ENCODE measurements around the gene LRMDA. TPM values are rescaled to one million over a fixed set of nuclear protein-coding genes. Genes with fewer than 3 reads are reported as not detected.

The LRMDA gene
- total RNA-seq, 4 donors from 2014 or later = 7.3 to 20.1 (median 8.4) TPM

GRCh38 chr10:75841266-75841665 is 409.8 kb downstream of the LRMDA start:
- ATAC-seq = no peak
- no peak overlapping the region for H3K27ac ChIP-seq
- no peak overlapping the region for H3K4me3 ChIP-seq
- H3K4me1 ChIP-seq = peaks cover 0 to 36% (median 0%) of the 10 kb centered on the region in 3 donors
- 100% methylated on average over 2 to 3 of the region's 3 CpGs for WGBS, 2 donors (ENCODE audit: low coverage in 1 of 2)
- no peaks in the 10 kb centered on the region for H3K36me3 ChIP-seq
- no peak for TF ChIP-seq POLR2AphosphoS5 (IDR thresholded peaks at IDR 0.05)
- no peak for TF ChIP-seq POLR2A (IDR thresholded peaks at IDR 0.05)
- TF ChIP-seq EP300 (IDR thresholded peaks at IDR 0.05) = no peak
- TF ChIP-seq CTCF (IDR thresholded peaks at IDR 0.05) = no peak
- no peaks in the 10 kb centered on the region for H3K27me3 ChIP-seq
- H3K9me3 ChIP-seq = no peaks in the 10 kb centered on the region

DNA sequence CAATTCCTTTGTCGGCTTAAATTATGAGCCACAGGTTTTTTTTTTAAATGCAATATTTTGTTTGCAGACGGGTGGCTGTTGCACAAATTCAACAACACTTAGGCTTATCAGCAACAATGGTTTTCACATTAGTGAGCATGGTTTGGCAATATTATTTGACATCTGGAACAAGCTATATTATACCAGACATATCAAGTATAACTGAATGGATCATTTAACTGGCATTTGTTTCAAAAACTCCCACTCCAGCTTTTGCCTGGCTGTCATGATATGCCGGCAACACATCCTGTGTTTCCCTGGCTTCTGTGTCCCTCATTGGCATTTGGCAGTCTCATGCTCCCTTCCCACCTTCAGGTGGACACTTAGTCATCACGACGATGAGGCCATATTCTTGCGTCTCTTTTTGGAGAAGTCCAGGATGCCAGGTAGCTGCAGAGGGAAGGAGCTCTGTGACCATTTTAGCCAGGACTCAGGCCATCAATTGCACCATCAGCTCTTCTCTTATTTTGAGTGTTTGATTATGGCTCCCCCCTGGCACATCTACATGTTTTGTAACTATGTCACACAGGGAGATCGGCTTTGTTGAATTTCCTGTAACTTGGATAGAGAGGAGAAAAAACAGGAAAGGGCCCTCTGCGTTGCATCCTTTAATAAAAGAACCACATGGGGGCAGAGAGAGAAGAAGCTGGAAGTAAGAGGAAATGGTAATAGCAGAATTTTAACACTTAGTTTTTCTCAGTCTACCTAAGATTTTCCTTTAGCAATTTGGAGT is 413.9 kb downstream of the LRMDA start:
- Histone ChIP-seq H3K27ac (no peak overlapping the region), H3K9me3 (no peaks in the 10 kb centered on the region), H3K4me1 (peaks cover 0 to 31% (median 0%) of the 10 kb centered on the region in 3 donors), H3K4me3 (no peak overlapping the region), H3K27me3 (no peaks in the 10 kb centered on the region), H3K36me3 (no peaks in the 10 kb centered on the region)
- no peak for ATAC-seq
- no peak for TF ChIP-seq EP300 (IDR thresholded peaks at IDR 0.05)
- TF ChIP-seq CTCF (IDR thresholded peaks at IDR 0.05) = no peak
- TF ChIP-seq POLR2AphosphoS5 (IDR thresholded peaks at IDR 0.05) = no peak
- TF ChIP-seq POLR2A (IDR thresholded peaks at IDR 0.05) = no peak
- WGBS, 2 donors (ENCODE audit: low coverage in 1 of 2) = 74 to 83% methylated on average over 3 to 8 of the region's 8 CpGs

DNA sequence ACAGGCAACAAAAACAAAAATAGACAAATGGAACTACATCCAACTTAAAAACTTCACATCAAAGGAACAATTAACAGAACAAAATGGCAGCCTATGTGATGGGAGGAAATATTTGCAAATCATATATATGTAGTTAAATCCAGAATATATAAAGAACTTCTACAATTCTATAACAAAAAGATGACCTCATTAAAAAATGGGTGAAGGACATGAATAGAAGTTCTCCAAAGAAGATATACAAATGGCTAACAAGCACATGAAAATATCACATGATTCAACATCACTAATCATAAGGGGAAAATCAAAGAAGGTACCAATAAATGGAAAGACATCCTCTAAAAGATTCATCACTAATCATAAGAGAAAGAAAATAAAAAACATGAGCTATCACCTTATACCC is 416.1 kb downstream of the LRMDA start:
- ATAC-seq = no peak
- H3K9me3 ChIP-seq = no peaks in the 10 kb centered on the region
- TF ChIP-seq EP300 (IDR thresholded peaks at IDR 0.05) (no peak), CTCF (IDR thresholded peaks at IDR 0.05) (no peak), POLR2A (IDR thresholded peaks at IDR 0.05) (no peak), POLR2AphosphoS5 (IDR thresholded peaks at IDR 0.05) (no peak)
- H3K27me3 ChIP-seq = no peaks in the 10 kb centered on the region
- H3K4me1 ChIP-seq = peaks cover 0 to 37% (median 0%) of the 10 kb centered on the region in 3 donors
- no peaks in the 10 kb centered on the region for H3K36me3 ChIP-seq
- H3K27ac ChIP-seq = no peak overlapping the region
- no peak overlapping the region for H3K4me3 ChIP-seq

GRCh38 chr10:75851580-75852345 is 420.3 kb downstream of the LRMDA start:
- WGBS, 2 donors (ENCODE audit: low coverage in 1 of 2) = 77 to 79% methylated on average over 4 to 5 of the region's 5 CpGs
- no peak overlapping the region for H3K27ac ChIP-seq
- no peak for ATAC-seq

More at GRCh38 chr10:75851580-75852345, 420.3 kb downstream of the LRMDA start:
- H3K9me3 ChIP-seq = no peaks in the 10 kb centered on the region
- H3K36me3 ChIP-seq = no peaks in the 10 kb centered on the region
- no peaks in the 10 kb centered on the region for H3K27me3 ChIP-seq
- TF ChIP-seq EP300 (IDR thresholded peaks at IDR 0.05) (no peak), POLR2A (IDR thresholded peaks at IDR 0.05) (no peak), POLR2AphosphoS5 (IDR thresholded peaks at IDR 0.05) (no peak), CTCF (IDR thresholded peaks at IDR 0.05) (no peak)
- H3K4me3 ChIP-seq = no peak overlapping the region
- H3K4me1 ChIP-seq = peaks cover 0 to 6% (median 0%) of the 10 kb centered on the region in 3 donors
